Stimulated activated CD8-positive, alpha-beta memory T cell treated with anti-CD3 and anti-CD28 coated beads, Interleukin-12 subunit alpha, Interleukin-12 subunit beta, amount 100 ng/mL, for 24 hours (primary cell): ENCODE measurements around the gene EEPD1.

Experiments
- DNase-seq: peaks from one replicate; pipeline ENCODE4 v3.0.0-alpha.2; 2020; ENCODE audit errors: extremely low read depth

The EEPD1 gene

GRCh38 chr7:36279200-36279925, 126.3 kb downstream of the EEPD1 start:
- no peak for DNase-seq

- no peak for DNase-seq
Observed at GRCh38 chr7:36279926-36280315, 126.9 kb downstream of the EEPD1 start.

- DNase-seq = no peak
Observed at GRCh38 chr7:36280840-36281812, 128.1 kb downstream of the EEPD1 start.

- no peak for DNase-seq
Observed at GRCh38 chr7:36281945-36282717, 129.1 kb downstream of the EEPD1 start.

GRCh38 chr7:36283181-36283580, 130.1 kb downstream of the EEPD1 start:
- no peak for DNase-seq

- no peak for DNase-seq
Observed at GRCh38 chr7:36283711-36284130, 130.7 kb downstream of the EEPD1 start.

- no peak for DNase-seq
Observed at GRCh38 chr7:36284456-36285090, 131.5 kb downstream of the EEPD1 start.

- DNase-seq = no peak
Observed at GRCh38 chr7:36285276-36285675, 132.2 kb downstream of the EEPD1 start.

GRCh38 chr7:36286226-36286625, 133.2 kb downstream of the EEPD1 start:
- DNase-seq = no peak

GRCh38 chr7:36286688-36287087, 133.6 kb downstream of the EEPD1 start:
- DNase-seq = no peak

- no peak for DNase-seq
Observed at GRCh38 chr7:36287371-36288241, 134.6 kb downstream of the EEPD1 start.

- DNase-seq = no peak
Observed at GRCh38 chr7:36288501-36288900, 135.4 kb downstream of the EEPD1 start.

GRCh38 chr7:36289833-36290661, 137.0 kb downstream of the EEPD1 start:
- no peak for DNase-seq

- peak; percentile 42 for DNase-seq
Observed at GRCh38 chr7:36291387-36292316, 138.6 kb downstream of the EEPD1 start.

GRCh38 chr7:36295090-36295489, 142.0 kb downstream of the EEPD1 start:
- DNase-seq = no peak

- no peak for DNase-seq
Observed at GRCh38 chr7:36296284-36296683, 143.2 kb downstream of the EEPD1 start.

GRCh38 chr7:36297364-36298009, 144.4 kb downstream of the EEPD1 start:
- DNase-seq = no peak

- no peak for DNase-seq
Observed at GRCh38 chr7:36298106-36298505, 145.1 kb downstream of the EEPD1 start.
